CD4-positive, alpha-beta T cell (primary cell): Measurements from ENCODE around the gene UQCRC2. TPM values are rescaled to one million over a fixed set of nuclear protein-coding genes. Genes with fewer than 3 reads are reported as not detected.
"Not testable (repeated sequence)": the region's sequence is repeated elsewhere in the genome, so short reads cannot be mapped to it uniquely, and the experiment has no call there.

Source experiments
- ATAC-seq: fragments of 200-7000 bp; cut with Tn5 transposase; one replicate; pipeline ENCODE4 v1.10.0; 2022; ENCODE audit warnings: mild to moderate bottlenecking; ENCODE audit not compliant: poor library complexity
- CTCF ChIA-PET: fragments of 350-600 bp; sonication (Branson Sonifier 250); formaldehyde crosslinking; loops from one replicate; lab custom pipeline; 2021; ENCODE audit warnings: antibody characterized with exemption, inconsistent platforms; lab: Charles Lee
- POLR2A ChIA-PET: fragments of 350-600 bp; sonication (Branson Sonifier 250); formaldehyde crosslinking; loops from one replicate; lab custom pipeline; 2021; ENCODE audit warnings: antibody characterized with exemption, inconsistent platforms; lab: Charles Lee
- DNase-seq, 14 experiments: peaks; one replicate each; pipeline ENCODE4 v3.0.0-alpha.2; 2013 to 2020; ENCODE audit warnings: mixed read lengths in 2 of 14
- H3K27ac ChIP-seq, 2 donors: one replicate each; pipeline versions ENCODE4 v1.5.1 to v1.7.0; 2013; ENCODE audit warnings: low read length in 2 of 2, low read depth in 1 of 2, mild to moderate bottlenecking in 1 of 2
- H3K27me3 ChIP-seq, 2 experiments: 1 replicate in 1 of 2; 2 replicates in 1 of 2; pipeline versions ENCODE4 v1.6.1 to v1.7.0; 2013; ENCODE audit warnings: low read length in 2 of 2, control low read depth in 1 of 2, mild to moderate bottlenecking in 1 of 2, moderate library complexity in 1 of 2; ENCODE audit not compliant: insufficient read depth in 2 of 2, control insufficient read depth in 1 of 2
- H3K36me3 ChIP-seq: one replicate; pipeline ENCODE4 v1.6.1; 2013; ENCODE audit warnings: low read length, control low read depth; ENCODE audit not compliant: insufficient read depth
- H3K4me1 ChIP-seq: one replicate; pipeline ENCODE4 v1.6.1; 2013; ENCODE audit warnings: low read length, control low read depth; ENCODE audit not compliant: insufficient read depth
- H3K4me3 ChIP-seq: one replicate; pipeline ENCODE4 v1.5.1; 2013; ENCODE audit warnings: mild to moderate bottlenecking, low read length, moderate library complexity
- H3K9me3 ChIP-seq, 2 experiments: 1 replicate in 1 of 2; 2 replicates in 1 of 2; pipeline versions ENCODE4 v1.6.1 to v1.7.0; 2013; ENCODE audit warnings: low read length in 2 of 2, mild to moderate bottlenecking in 2 of 2, control low read depth in 1 of 2, moderate library complexity in 1 of 2; ENCODE audit not compliant: control insufficient read depth in 1 of 2, insufficient read depth in 1 of 2
- H3K27ac Mint-ChIP-seq: one replicate; pipeline ENCODE4 v1.8.0; 2020; ENCODE audit warnings: mixed read lengths
- H3K27me3 Mint-ChIP-seq: one replicate; pipeline ENCODE4 v1.8.0; 2021; ENCODE audit warnings: mixed read lengths
- H3K36me3 Mint-ChIP-seq: one replicate; pipeline ENCODE4 v1.8.0; 2021; ENCODE audit warnings: low read depth, mixed read lengths
- H3K4me1 Mint-ChIP-seq: one replicate; pipeline ENCODE4 v1.8.0; 2021; ENCODE audit warnings: low read depth, mixed read lengths
- H3K4me3 Mint-ChIP-seq: one replicate; pipeline ENCODE4 v1.8.0; 2020; ENCODE audit warnings: mild to moderate bottlenecking, mixed read lengths
- H3K9me3 Mint-ChIP-seq: one replicate; pipeline ENCODE4 v1.8.0; 2020; ENCODE audit warnings: mixed read lengths
- intact Hi-C, 2 experiments: fragments of 100-400 bp; cut with DNase I in 1 of 2; cut with micrococcal nuclease in 1 of 2; formaldehyde crosslinking; loops; one replicate each; pipeline versions ENCODE4 v1.15.1 to v1.9.0; 2023 to 2025; cut with DNase I, micrococcal nuclease
- total RNA-seq, 174 experiments: library from RNA in 2 of 174; stranded (reverse) in 2 of 174; gene quantifications; one replicate each; pipeline ENCODE4 v1.2.3 and lab custom pipeline; 2021 to 2026
- TF ChIP-seq, protein P1 (sequence below): fragments of 200-600 bp; IDR thresholded peaks from one replicate; pipeline ENCODE4 v1.8.0; 2022; ENCODE audit warnings: antibody characterized with exemption, mild to moderate bottlenecking

The UQCRC2 gene
- total RNA-seq, 2 experiments from 2014 or later, result 142 to 146 TPM

DNA sequence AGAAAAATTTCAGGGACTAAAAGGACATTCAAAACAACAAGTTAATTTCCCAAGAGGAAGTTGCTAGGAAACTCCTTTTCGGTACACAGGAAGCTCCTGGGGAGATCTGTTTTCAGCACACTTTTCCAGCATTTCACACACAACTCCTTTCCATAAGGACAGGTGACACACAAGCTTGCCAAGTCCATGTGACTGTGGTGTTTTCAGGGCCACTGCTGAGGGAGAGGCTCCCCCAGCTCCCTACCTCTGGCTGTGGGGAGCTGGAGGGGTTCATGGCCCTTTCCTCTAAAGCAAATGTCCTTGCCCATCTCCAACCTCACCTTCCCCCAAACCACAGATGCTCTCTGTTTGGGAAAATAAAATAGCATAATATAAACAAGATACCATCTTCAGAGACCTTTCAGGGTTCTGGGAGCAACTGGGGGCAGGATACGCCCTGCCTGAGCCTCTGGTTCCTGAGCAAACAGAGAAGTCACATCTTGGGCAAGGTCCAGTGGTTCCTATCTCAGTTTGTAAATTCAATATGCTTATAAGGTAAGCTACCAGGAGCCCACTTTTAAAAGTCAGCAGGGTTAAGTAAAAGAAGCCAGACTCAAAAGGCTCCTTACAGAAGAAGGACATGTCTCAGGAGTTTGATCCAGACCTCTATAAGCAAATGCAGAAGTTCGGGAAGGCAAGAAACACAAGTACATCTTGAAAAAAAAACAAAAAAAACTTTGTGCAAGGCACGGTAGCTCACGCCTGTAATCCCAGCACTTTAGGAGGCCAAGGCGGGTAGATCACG lies 44.7 kb downstream of the UQCRC2 start:
- POLR2A ChIA-PET, result interaction anchor here (1.2 kb wide), 1 partner anchor 191 kb away, joined by 4 read pairs; no protein-coding TSS in a partner anchor
- Histone ChIP-seq H3K27me3 (no peaks in the 10 kb centered on the region), H3K36me3 (no peaks in the 10 kb centered on the region), H3K4me1 (peaks cover 8% of the 10 kb centered on the region), H3K27ac (no peak overlapping the region), H3K4me3 (no peak overlapping the region), H3K9me3 (no peaks in the 10 kb centered on the region)
- Mint-ChIP-seq H3K4me1 (peaks cover 8% of the 10 kb centered on the region), H3K27me3 (no peaks in the 10 kb centered on the region), H3K36me3 (no peaks in the 10 kb centered on the region), H3K4me3 (no peak overlapping the region), H3K27ac (no peak overlapping the region), H3K9me3 (no peaks in the 10 kb centered on the region)
- no peak for ATAC-seq
- CTCF ChIA-PET, result interaction anchor here (5.1 to 5.7 kb wide), 2 partner anchors 80 to 191 kb away, joined by 34 to 59 read pairs; no protein-coding TSS in a partner anchor
- intact Hi-C loops, result no loop called here
- TF ChIP-seq, protein P1, sequence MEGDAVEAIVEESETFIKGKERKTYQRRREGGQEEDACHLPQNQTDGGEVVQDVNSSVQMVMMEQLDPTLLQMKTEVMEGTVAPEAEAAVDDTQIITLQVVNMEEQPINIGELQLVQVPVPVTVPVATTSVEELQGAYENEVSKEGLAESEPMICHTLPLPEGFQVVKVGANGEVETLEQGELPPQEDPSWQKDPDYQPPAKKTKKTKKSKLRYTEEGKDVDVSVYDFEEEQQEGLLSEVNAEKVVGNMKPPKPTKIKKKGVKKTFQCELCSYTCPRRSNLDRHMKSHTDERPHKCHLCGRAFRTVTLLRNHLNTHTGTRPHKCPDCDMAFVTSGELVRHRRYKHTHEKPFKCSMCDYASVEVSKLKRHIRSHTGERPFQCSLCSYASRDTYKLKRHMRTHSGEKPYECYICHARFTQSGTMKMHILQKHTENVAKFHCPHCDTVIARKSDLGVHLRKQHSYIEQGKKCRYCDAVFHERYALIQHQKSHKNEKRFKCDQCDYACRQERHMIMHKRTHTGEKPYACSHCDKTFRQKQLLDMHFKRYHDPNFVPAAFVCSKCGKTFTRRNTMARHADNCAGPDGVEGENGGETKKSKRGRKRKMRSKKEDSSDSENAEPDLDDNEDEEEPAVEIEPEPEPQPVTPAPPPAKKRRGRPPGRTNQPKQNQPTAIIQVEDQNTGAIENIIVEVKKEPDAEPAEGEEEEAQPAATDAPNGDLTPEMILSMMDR, result no peak
- no peak for DNase-seq

DNA sequence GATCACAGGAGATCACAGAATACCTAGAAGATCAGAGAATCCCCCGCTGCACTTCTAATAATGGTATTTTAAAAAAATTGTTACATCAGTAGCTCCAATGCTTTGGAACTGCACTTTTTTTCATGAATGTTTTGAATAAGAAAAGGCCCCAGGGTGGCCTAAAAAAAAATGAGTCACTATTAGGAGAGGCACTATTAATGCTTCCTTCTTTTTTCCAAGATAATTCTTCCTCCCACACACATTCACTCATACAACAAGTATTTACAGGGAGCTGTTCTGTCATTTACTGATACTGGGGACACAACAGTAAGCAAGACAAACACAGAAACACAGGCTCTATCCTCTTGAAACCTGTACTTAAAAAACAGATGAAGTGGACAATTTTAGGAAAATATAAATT lies 48.4 kb downstream of the UQCRC2 start:
- Histone ChIP-seq H3K36me3 (no peaks in the 10 kb centered on the region), H3K9me3 (no peaks in the 10 kb centered on the region), H3K27me3 (no peaks in the 10 kb centered on the region), H3K4me1 (peaks cover 9% of the 10 kb centered on the region), H3K4me3 (no peak overlapping the region), H3K27ac (no peak overlapping the region)
- Mint-ChIP-seq H3K36me3 (no peaks in the 10 kb centered on the region), H3K9me3 (no peaks in the 10 kb centered on the region), H3K27me3 (no peaks in the 10 kb centered on the region), H3K4me3 (no peak overlapping the region), H3K27ac (no peak overlapping the region), H3K4me1 (peaks cover 15% of the 10 kb centered on the region)
- intact Hi-C loops, result loop anchor here (1.0 to 5.0 kb wide), 4 partner anchors 76 to 296 kb away; partner anchors contain the start of gene POLR3E (in 2 of the 2)
- TF ChIP-seq, protein P1, result no peak
- ATAC-seq (no peak), DNase-seq (no peak)
- ChIA-PET CTCF (interaction anchor here (5.1 to 5.7 kb wide), 2 partner anchors 77 to 187 kb away, joined by 34 to 59 read pairs; no protein-coding TSS in a partner anchor), POLR2A (interaction anchor here (1.5 to 2.7 kb wide), 3 partner anchors 76 to 297 kb away, joined by 4 to 14 read pairs (median 6); no protein-coding TSS in a partner anchor)

- H3K27ac Mint-ChIP-seq, H3K36me3 ChIP-seq, H3K27me3 ChIP-seq, H3K4me3 Mint-ChIP-seq, H3K9me3 Mint-ChIP-seq, ATAC-seq, H3K27me3 Mint-ChIP-seq, H3K4me3 ChIP-seq, H3K27ac ChIP-seq, DNase-seq, H3K9me3 ChIP-seq, H3K36me3 Mint-ChIP-seq: not testable (repeated sequence)
- CTCF ChIA-PET, result interaction anchor here (0.6 to 5.7 kb wide), 3 partner anchors 51 to 187 kb away, joined by 4 to 59 read pairs (median 34); no protein-coding TSS in a partner anchor
- H3K4me1 Mint-ChIP-seq, result peaks cover 20% of the 10 kb centered on the region
- intact Hi-C loops, result loop anchor here in 1 of 2 experiments (5.0 kb wide), 1 partner anchor 95 kb away; no protein-coding TSS in a partner anchor
- POLR2A ChIA-PET, result interaction anchor here (1.5 to 2.7 kb wide), 3 partner anchors 76 to 296 kb away, joined by 4 to 14 read pairs (median 6); no protein-coding TSS in a partner anchor
- peaks cover 14% of the 10 kb centered on the region for H3K4me1 ChIP-seq
Observed at GRCh38 chr16:22002047-22002446, 48.9 kb downstream of the UQCRC2 start.
